B cell (primary cell): ENCODE data around the gene SLC44A1.

ENCODE experiments used
- EZH2 ChIP-seq: IDR thresholded peaks from 2 replicates; pipeline ENCODE4 v1.6.1; 2012; ENCODE audit warnings: borderline replicate concordance, low read depth, mild to moderate bottlenecking, moderate library complexity, low read length; ENCODE audit not compliant: insufficient read depth, poor library complexity, severe bottlenecking
- TF ChIP-seq, protein P1 (sequence below): fragments of 200-600 bp; IDR thresholded peaks from one replicate; pipeline ENCODE4 v1.8.0; 2022; ENCODE audit warnings: antibody characterized with exemption, mild to moderate bottlenecking

DNA sequence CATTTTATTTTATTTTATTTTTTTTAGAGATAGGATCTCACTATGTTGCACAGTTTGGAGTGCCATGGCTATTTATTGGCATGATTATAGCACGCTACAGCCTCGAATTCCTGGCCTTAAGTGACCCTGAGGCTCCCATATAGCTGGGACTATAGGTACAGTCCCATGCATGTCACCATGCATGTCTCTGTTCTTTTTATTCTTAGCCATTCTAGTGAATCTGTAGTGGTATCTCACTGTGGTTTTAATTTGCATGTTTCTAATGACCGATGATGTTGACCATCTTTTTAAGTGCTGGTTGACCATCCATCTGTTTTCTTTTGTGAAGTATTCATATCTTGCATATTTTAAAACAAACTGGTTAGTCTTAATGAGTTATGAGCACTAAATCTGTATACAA, 76.1 kb downstream of the SLC44A1 start:
- TF ChIP-seq, protein P1, sequence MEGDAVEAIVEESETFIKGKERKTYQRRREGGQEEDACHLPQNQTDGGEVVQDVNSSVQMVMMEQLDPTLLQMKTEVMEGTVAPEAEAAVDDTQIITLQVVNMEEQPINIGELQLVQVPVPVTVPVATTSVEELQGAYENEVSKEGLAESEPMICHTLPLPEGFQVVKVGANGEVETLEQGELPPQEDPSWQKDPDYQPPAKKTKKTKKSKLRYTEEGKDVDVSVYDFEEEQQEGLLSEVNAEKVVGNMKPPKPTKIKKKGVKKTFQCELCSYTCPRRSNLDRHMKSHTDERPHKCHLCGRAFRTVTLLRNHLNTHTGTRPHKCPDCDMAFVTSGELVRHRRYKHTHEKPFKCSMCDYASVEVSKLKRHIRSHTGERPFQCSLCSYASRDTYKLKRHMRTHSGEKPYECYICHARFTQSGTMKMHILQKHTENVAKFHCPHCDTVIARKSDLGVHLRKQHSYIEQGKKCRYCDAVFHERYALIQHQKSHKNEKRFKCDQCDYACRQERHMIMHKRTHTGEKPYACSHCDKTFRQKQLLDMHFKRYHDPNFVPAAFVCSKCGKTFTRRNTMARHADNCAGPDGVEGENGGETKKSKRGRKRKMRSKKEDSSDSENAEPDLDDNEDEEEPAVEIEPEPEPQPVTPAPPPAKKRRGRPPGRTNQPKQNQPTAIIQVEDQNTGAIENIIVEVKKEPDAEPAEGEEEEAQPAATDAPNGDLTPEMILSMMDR, result no peak
- no peak for TF ChIP-seq EZH2
